Measurements from ENCODE around the gene SCYL1.

SCYL1 gene

DNA sequence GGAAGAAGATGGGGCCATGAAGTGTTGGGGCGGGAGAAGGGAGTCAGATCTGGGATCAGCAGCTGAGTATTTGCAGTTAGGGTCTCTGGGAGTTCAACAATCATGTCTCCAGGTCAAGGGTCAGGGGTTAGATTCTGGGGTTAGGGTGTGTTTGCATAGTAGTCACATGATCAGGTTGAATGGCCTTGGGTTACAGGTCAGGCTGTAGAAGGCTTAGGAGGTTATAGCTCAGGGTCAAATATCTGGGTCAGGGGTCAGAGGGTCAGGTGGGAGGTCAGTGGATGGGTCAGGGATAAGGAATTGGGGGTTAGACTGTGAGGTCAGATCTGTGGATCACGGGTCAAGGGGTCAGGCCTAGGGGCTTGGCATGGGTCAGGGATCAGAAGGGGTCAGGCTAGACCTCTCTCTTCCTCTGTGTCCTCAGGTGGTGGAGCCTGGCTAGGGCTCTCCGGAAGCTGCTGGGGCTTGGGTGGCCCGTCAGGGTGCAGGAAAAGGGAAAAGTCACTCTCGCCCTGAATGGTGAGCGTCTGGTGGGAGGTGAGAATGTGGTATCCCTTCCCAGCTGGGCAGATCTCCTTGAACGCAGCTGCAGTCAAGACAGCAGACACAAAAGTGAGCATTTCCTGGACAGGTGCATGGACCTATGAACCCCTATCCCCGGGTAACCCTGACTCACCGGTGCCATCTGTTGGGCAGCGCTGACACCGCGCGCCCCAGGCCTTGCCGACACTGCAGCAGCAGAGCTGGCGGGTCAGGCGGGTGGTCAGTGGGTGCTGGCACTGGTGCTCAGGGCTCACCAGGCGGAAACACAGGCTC, 26.9 kb downstream of the SCYL1 start:
- DNase-seq (ENCODE audit: extremely low read depth in 1 of 2, low read depth in 1 of 2), result no peak

DNA sequence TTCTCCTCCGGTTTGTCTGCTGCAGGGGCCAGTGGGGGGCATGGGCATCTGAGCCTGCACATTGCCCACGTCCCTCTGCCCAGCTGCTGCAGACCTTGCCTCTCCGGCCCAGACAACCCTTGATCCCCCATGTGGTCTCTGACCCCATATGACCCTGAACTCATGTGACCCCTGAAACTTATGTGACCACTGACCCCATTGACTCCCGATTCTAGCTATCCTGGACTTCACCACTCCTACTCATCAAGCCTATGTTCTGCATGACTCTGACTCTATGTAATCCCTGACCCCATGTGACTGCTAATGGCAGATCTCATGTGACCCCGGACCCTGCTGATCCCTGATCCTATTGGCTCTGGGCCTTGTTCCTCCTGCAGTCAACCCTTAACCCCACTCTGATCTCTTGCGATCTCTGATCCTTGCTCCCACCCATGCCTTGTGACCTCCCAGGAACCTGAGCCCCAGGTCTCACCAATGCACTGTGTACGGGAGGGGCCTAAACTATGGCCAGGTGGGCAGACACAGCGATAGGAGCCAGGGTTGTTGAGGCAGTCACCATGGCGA, 27.6 kb downstream of the SCYL1 start:
- DNase-seq (ENCODE audit: extremely low read depth in 1 of 2, low read depth in 1 of 2), result no peak

DNA sequence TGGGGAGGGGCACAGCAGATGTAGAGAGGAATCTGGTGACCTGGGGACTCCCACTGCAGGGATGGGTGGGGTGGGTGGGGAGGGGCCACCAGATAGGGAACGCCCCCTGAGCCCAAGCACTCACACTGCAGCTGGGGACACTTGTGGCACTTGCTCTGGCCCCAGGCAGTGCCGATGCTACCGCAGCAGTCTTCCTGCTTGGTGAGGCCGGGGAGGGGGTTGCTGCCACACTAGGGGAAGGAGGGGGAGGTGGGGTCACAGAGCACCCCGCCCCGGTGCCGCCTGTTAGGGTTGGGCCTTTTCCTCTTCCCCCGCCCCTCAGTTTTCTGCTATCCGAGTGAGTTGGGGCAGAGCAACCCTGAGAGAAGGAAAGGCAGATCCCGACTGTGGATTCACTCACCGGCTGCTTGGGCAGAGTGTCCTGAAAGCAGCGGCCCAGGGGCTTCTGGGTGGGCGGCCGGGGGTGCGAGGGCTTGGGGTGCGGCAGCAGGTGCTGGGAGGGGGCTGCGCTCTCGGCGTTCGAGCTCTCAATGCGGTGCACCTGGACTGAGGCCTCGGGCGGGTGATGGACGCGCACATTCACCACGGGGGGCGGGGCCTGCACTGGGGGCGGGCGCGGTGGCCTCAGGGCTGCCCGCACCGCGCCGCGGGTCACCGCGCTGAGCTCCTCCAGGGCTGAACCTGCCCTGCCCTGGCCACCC, 28.6 kb downstream of the SCYL1 start:
- no peak for DNase-seq (ENCODE audit: extremely low read depth in 1 of 2, low read depth in 1 of 2)

GRCh38 chr11:65554057-65554818, 29.4 kb downstream of the SCYL1 start:
- no peak for DNase-seq (ENCODE audit: extremely low read depth in 1 of 2, low read depth in 1 of 2)

- DNase-seq (ENCODE audit: extremely low read depth in 1 of 2, low read depth in 1 of 2), result no peak
Measured at GRCh38 chr11:65554842-65555430, 30.1 kb downstream of the SCYL1 start.

DNA sequence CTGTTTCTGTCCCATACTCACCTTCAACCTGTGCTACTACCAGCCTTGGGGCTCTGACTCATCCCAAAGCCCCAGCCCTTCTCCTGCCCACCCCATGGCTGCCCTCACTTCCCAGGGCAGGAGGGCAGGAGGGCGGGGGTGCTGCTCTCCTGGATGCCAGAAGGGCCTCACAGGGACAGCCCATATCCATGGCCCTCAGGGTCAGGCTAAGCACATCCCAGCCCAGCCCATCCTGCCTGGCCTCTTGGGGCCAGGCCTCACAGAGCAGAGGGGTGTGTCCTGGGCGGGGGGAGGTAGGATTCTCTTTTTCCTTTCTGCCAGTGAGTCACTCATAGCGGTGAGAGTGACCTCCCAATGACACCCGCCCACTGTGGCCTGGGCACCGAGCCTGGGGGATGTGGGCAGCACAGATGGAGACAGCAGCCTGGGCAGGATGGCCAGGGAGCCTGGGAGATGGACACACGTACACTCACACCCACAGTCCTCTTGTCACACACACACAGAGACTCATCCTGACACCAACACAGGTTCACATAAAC, 30.9 kb downstream of the SCYL1 start:
- no peak for DNase-seq (ENCODE audit: extremely low read depth in 1 of 2, low read depth in 1 of 2)

DNA sequence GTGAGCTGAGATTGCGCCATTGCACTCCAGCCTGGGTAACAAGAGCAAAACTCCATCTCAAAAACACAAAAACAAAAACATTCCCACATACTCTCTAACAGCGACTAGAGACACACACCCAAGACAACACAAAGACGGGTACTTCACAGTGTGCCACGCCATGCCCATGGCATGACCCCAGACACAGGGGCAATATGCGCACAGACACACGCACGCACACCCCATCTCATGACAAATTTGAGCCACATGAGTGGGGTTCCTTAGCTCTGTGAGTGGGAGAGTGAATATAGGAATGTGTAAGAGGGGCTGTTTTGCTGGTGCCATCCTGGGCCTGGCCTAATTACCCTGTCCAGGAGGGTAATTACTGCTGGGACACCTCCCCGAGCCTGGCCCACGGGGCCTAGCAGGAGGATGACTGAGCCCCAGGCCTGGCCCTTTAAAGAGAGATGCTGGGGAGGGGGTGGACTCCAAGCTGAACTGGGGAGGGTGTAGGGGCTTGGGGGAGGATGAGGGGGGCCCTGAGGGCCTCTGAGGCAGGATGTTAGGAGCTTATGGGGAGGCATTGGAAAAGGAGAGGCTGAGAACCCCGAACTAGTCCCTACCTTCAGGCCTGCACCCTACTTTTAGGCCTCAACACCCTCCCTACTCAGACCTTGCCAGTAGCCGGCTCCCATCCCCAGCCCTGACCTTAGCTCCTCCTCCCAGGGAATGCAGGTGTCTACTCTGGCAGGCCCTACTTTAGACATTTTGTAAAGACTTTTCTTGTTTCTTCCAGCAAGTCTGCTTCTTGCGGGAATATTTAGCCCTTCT, 31.8 kb downstream of the SCYL1 start:
- no peak for DNase-seq (ENCODE audit: extremely low read depth in 1 of 2, low read depth in 1 of 2)

DNA sequence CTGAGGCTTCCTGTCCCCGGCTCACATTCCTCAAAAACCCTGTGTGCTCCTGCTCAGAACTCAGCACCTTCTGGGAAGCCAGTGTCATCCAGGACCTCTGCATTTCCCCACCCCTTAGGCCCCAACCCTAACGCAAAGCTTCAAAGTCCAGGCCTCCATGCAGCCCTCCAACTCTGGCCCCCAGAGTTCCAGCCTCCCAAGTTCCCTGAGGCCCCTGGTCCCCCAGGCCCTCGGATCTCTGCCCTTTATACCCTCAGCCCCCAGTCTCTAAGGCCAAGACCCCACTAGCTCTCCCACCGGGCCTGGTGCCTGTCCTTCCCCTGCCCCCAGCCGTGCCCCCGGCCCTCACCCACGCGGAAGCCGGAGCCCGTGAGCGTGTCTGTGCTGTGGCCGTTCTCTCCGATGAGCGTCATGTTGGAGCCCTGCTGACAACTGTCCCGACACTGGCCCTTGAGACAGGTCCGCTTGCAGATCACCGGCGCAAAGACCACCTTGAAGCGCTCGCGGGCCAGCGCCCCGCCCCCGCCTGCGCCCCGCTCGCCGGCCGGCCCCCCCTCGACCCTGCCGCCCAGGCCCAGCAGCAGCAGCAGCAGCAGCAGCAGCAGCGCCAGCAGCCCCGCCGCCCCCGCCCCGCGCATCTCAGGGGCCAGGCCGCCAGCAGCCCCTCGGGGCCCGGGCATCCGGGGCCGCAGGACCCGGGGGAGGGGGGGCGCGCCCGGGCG, 32.6 kb downstream of the SCYL1 start:
- no peak for DNase-seq (ENCODE audit: extremely low read depth in 1 of 2, low read depth in 1 of 2)

- no peak for DNase-seq (ENCODE audit: extremely low read depth in 1 of 2, low read depth in 1 of 2)
Measured at GRCh38 chr11:65558002-65558929, 33.4 kb downstream of the SCYL1 start, which contains the start of gene LTBP3. TSS of gene LTBP3 (minus strand) at chr11:65558359. CDS start at chr11:65557959, 400 bp downstream.

GRCh38 chr11:65558930-65559509, 34.1 kb downstream of the SCYL1 start:
- no peak for DNase-seq (ENCODE audit: extremely low read depth in 1 of 2, low read depth in 1 of 2)

GRCh38 chr11:65559535-65559934, 34.7 kb downstream of the SCYL1 start:
- no peak for DNase-seq (ENCODE audit: extremely low read depth in 1 of 2, low read depth in 1 of 2)

GRCh38 chr11:65559951-65560537, 35.2 kb downstream of the SCYL1 start:
- no peak for DNase-seq (ENCODE audit: extremely low read depth in 1 of 2, low read depth in 1 of 2)

- DNase-seq (ENCODE audit: extremely low read depth in 1 of 2, low read depth in 1 of 2), result no peak
Measured at GRCh38 chr11:65560555-65561418, 35.9 kb downstream of the SCYL1 start.

GRCh38 chr11:65562020-65562419, 37.1 kb downstream of the SCYL1 start:
- DNase-seq (ENCODE audit: extremely low read depth in 1 of 2, low read depth in 1 of 2), result no peak

DNA sequence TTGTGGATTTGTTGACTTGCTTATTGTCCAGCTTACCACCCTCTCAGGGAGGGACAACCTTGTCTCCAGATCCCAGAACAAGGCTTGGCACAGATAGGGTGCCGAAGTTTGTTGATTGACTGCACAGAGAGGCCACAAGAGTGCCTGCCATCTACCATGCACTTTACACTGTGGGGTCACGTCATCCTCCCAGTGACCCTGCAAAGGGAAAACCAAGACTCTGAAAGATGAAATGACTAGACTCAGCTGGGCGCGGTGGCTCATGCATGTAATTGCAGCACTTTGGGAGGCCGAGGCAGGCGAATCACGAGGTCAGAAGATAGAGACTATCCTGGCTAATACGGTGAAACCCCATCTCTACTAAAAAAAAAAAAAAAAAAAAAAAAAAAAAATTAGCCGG, 37.9 kb downstream of the SCYL1 start:
- DNase-seq (ENCODE audit: extremely low read depth in 1 of 2, low read depth in 1 of 2), result no peak

DNA sequence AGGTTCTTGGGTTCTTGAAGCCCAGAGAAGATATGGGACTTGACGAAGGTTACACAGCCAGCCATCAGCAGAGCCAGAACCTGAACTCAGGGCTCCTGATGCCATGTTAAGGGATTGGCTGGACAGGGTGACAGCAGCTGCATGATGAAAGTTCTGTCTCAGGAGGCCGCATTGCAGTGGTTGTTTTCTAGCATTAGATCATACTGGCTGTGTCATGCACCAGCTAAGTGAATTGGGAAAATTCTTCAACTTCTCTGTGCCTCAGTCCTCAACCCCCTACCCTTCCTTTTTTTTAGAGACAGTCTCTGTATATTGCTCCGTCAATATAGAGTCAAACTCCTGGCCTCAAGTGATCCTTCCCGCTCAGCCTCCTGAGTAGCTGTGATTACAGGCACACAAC, 38.7 kb downstream of the SCYL1 start:
- no peak for DNase-seq (ENCODE audit: extremely low read depth in 1 of 2, low read depth in 1 of 2)
